OCI-LY3 (cell line): ENCODE measurements around the gene PCP2.

Experiments used
- H2AFZ ChIP-seq: fragments of 200-600, 300-600 bp; shearing (Covaris generic); 2 replicates; pipeline ENCODE4 v1.6.0; 2014; ENCODE audit warnings: antibody characterized with exemption, low read depth, low read length
- H3K27ac ChIP-seq: fragments of 200-600, 300-600 bp; sonication (generic); 2 replicates; pipeline ENCODE4 v1.5.1; 2014; ENCODE audit warnings: mild to moderate bottlenecking, low read length, moderate library complexity, mixed read lengths
- H3K27me3 ChIP-seq: fragments of 200-600, 300-600 bp; sonication (generic); 2 replicates; pipeline ENCODE4 v1.6.1; 2014; ENCODE audit warnings: low read depth, low read length, mixed read lengths
- H3K36me3 ChIP-seq: fragments of 200-600, 300-600 bp; sonication (generic); replicated peaks from 2 replicates; pipeline ENCODE3; 2014; ENCODE audit warnings: low read depth, low read length, mixed read lengths
- H3K4me1 ChIP-seq: fragments of 300-600, 200-600 bp; sonication (generic); 2 replicates; pipeline ENCODE4 v1.6.1; 2014; ENCODE audit warnings: low read length, mixed read lengths
- H3K4me2 ChIP-seq: fragments of 200-600, 300-600 bp; sonication (generic); 2 replicates; pipeline ENCODE4 v1.6.1; 2014; ENCODE audit warnings: low read length, mixed read lengths
- H3K4me3 ChIP-seq: fragments of 300-600, 200-600 bp; sonication (generic); 2 replicates; pipeline ENCODE4 v1.5.1; 2014; ENCODE audit warnings: antibody characterized with exemption, mild to moderate bottlenecking, low read length, moderate library complexity
- H3K79me2 ChIP-seq: fragments of 300-600, 200-600 bp; shearing (Covaris generic); 2 replicates; pipeline ENCODE4 v1.6.1; 2014; ENCODE audit warnings: mild to moderate bottlenecking, low read length, mixed read lengths
- H3K9ac ChIP-seq: fragments of 300-600, 200-600 bp; shearing (Covaris generic); 2 replicates; pipeline ENCODE4 v1.6.0; 2014; ENCODE audit warnings: mild to moderate bottlenecking, low read length, moderate library complexity
- H3K9me3 ChIP-seq: fragments of 200-600, 300-600 bp; shearing (Covaris generic); 2 replicates; pipeline ENCODE4 v1.6.1; 2014; ENCODE audit warnings: low read length, mixed read lengths; ENCODE audit not compliant: insufficient read depth
- H4K20me1 ChIP-seq: fragments of 200-600, 300-600 bp; sonication (generic); 2 replicates; pipeline ENCODE4 v1.6.1; 2016; ENCODE audit warnings: low read length, mixed read lengths; ENCODE audit not compliant: insufficient read depth
- EZH2phosphoT487 ChIP-seq: fragments of 200-600 bp; shearing (Covaris generic); IDR thresholded peaks from 2 replicates; pipeline ENCODE4 v1.6.1; 2018; ENCODE audit warnings: antibody characterized with exemption, mixed run types, low read depth
- TF ChIP-seq, protein P1 (sequence below): fragments of 200-600, 300-600 bp; sonication (generic); IDR thresholded peaks from 2 replicates; pipeline ENCODE4 v1.5.1; 2014; ENCODE audit warnings: antibody characterized with exemption, low read length, low read depth

Gene PCP2

DNA sequence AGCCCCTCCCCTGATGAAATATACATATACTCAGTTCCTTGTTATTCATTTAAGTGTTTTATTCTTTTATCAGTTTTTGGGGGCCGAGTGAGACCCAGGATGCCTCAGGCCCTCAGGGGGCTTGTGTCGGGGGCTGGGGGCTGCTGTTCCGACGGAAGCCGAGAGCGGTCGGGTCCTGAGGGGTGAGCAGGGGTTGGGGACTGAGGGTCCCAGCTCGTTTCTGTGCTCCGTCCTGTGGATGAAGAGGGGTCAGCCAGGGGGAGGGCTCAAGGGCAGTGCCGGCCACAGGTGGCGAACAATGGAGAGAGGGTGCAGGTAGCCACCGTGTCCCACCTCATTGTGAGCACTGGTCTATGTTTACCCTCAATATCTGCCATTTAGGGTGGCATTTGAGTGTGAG lies 1.9 kb downstream of the PCP2 start:
- Histone ChIP-seq H3K4me1 (peaks cover 20% of the 10 kb centered on the region), H3K79me2 (peaks cover 51% of the 10 kb centered on the region), H3K9ac (no peak overlapping the region), H3K36me3 (peaks cover 7% of the 10 kb centered on the region), H3K27ac (no peak overlapping the region), H3K4me3 (no peak overlapping the region), H3K9me3 (no peaks in the 10 kb centered on the region), H3K27me3 (no peaks in the 10 kb centered on the region), H3K4me2 (no peak overlapping the region), H2AFZ (no peak overlapping the region), H4K20me1 (0 out of 2 replicates have a peak, but pooled peaks cover 9% of the 10 kb centered on the region)
- TF ChIP-seq EZH2phosphoT487: no peak
- TF ChIP-seq, protein P1, sequence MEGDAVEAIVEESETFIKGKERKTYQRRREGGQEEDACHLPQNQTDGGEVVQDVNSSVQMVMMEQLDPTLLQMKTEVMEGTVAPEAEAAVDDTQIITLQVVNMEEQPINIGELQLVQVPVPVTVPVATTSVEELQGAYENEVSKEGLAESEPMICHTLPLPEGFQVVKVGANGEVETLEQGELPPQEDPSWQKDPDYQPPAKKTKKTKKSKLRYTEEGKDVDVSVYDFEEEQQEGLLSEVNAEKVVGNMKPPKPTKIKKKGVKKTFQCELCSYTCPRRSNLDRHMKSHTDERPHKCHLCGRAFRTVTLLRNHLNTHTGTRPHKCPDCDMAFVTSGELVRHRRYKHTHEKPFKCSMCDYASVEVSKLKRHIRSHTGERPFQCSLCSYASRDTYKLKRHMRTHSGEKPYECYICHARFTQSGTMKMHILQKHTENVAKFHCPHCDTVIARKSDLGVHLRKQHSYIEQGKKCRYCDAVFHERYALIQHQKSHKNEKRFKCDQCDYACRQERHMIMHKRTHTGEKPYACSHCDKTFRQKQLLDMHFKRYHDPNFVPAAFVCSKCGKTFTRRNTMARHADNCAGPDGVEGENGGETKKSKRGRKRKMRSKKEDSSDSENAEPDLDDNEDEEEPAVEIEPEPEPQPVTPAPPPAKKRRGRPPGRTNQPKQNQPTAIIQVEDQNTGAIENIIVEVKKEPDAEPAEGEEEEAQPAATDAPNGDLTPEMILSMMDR: no peak

DNA sequence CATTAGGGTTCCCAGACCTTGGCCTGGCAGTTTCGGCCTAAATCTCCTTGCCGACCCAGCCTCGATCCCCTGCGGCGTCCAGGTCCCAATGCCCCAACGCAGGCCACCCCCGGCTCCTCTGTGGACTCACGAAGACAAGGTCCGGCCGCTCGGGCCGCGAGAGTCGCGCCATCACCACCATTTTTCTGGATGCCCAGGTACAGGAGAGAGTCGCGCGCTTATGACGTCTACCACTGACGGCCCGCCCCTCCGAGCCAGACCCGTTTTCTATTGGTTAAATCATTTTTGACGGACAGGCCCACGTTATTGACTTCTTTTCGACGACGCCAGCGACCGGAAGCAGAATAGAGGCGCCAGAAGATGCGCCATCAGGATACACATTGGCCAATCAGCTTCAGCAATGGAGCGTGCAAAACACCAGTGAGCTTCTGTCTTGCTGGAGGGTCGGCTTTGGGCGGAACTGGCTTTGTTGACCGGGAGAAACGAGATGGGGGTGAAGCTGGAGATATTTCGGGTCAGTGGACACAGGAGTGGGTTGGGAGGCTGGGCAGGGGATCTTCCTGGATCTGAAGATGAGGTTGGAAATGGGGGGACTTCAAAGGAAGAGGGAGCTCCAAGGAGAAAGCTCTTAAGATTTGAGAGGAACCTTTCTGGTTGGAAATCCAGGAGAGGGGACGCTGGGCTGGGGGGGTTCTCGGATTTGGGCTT lies 4.0 kb downstream of the PCP2 start, which contains the start of the genes PET100 and XAB2:
PET100 (plus strand) TSS at position 447 of the 708 bp plus-strand sequence; CDS start at position 488, 41 bp downstream.
XAB2 (minus strand) TSS at position 199 of the 708 bp plus-strand sequence; CDS start at position 181, 18 bp downstream.
- H3K27ac ChIP-seq: peak within 1 kb of the TSS; percentile 20

DNA sequence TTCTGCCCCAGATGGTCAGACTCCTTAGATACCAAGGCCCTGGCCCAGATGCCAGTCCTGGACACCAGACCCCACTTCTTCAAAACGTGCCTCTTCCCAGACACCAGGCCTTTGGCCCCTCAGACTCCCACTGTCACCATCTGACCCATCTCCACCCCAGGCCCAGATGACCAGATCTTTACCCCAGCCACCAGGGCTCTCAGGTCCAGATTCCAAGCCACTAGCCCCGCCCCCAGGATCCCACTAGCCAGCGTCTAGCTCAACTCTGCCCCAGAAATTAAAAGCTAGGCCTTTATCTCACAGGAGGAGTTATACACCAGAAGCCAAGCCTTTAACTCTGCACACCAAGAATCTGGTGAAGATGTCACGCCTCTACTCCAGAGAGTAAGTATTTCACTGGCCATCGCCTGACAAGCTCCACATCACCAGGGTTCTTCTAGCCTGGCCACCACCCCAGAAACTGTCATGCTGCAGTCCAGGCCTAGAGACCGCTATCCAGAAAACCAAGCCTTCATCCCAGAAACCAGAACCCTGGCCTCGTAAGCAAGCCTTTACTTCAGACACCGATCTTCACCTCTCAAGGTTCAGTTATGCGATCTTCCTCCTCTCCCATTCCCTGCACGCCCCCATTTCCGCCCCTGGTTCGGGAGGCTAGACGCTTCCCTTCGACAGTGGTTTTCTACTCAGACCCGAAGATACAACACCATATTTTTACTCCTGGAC lies 4.8 kb downstream of the PCP2 start:
- Histone ChIP-seq H3K4me1 (peaks cover 15% of the 10 kb centered on the region), H3K36me3 (peaks cover 22% of the 10 kb centered on the region), H3K9ac (peak overlapping the region; percentile 86), H2AFZ (peak overlapping the region; percentile 43; the same call in 1 of the 2 replicates), H3K27ac (peak overlapping the region; percentile 20), H3K27me3 (no peaks in the 10 kb centered on the region), H3K4me3 (peak overlapping the region; percentile 89), H3K9me3 (no peaks in the 10 kb centered on the region), H4K20me1 (0 out of 2 replicates have a peak, but pooled peaks cover 9% of the 10 kb centered on the region), H3K4me2 (peak overlapping the region; percentile 91), H3K79me2 (peaks cover 60% of the 10 kb centered on the region)
- TF ChIP-seq, protein P1: no peak
- TF ChIP-seq EZH2phosphoT487: no peak

More for the DNA sequence above, 4.0 kb downstream of the PCP2 start, which contains the start of the genes PET100 and XAB2:
- no peaks in the 10 kb centered on the region for H3K9me3 ChIP-seq
- peak within 1 kb of the TSS; percentile 86 for H3K9ac ChIP-seq
- H3K79me2 ChIP-seq: peaks cover 60% of the 10 kb centered on the region
- peak within 1 kb of the TSS; percentile 98 for H3K4me2 ChIP-seq
- H3K4me3 ChIP-seq: peak within 1 kb of the TSS; percentile 89
- no peaks in the 10 kb centered on the region for H3K27me3 ChIP-seq
- peak within 1 kb of the TSS; percentile 43; the same call in 1 of the 2 replicates for H2AFZ ChIP-seq
- no peak for TF ChIP-seq EZH2phosphoT487
- TF ChIP-seq, protein P1: no peak
- peaks cover 17% of the 10 kb centered on the region for H3K36me3 ChIP-seq
- 0 out of 2 replicates have a peak, but pooled peaks cover 9% of the 10 kb centered on the region for H4K20me1 ChIP-seq
- H3K4me1 ChIP-seq: peaks cover 15% of the 10 kb centered on the region

DNA sequence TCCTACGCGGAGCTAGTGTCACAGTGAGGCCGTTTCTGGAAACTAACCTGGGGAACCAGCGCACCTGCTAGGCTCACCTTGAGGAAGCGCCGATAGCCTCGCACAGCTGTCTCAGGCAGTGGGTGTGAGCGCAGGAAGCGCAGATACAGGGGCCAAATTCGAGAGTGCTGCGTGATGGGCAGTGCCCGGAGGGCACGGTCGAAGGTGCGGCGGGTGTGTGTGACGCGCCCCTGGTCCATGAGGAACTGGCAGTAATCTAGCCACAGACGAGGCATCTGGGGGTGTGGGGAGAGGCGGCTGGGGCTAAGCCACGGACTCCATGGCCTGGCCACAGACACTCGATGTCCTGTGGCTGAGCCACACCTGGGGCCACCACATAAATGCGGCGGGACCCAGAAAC lies 6.4 kb downstream of the PCP2 start:
- H4K20me1 ChIP-seq: 0 out of 2 replicates have a peak, but pooled peaks cover 9% of the 10 kb centered on the region
- peaks cover 31% of the 10 kb centered on the region for H3K36me3 ChIP-seq
- H3K4me2 ChIP-seq: no peak overlapping the region

More for the DNA sequence above, 6.4 kb downstream of the PCP2 start:
- Histone ChIP-seq H3K27me3 (no peaks in the 10 kb centered on the region), H3K4me3 (no peak overlapping the region), H3K4me1 (peaks cover 15% of the 10 kb centered on the region), H2AFZ (no peak overlapping the region), H3K9me3 (no peaks in the 10 kb centered on the region), H3K79me2 (peaks cover 60% of the 10 kb centered on the region), H3K27ac (no peak overlapping the region), H3K9ac (no peak overlapping the region)
- TF ChIP-seq EZH2phosphoT487: no peak
- TF ChIP-seq, protein P1: no peak
